Activated effector memory CD4-positive, alpha-beta T cell treated with anti-CD3 and anti-CD28 coated beads, Interleukin-2, amount 50 U/mL, for 16 hours (primary cell): ENCODE results near the gene ETV4.
"Not testable (repeated sequence)": the region's sequence is repeated elsewhere in the genome, so short reads cannot be mapped to it uniquely, and the experiment has no call there.

Source experiments
- DNase-seq: peaks from one replicate; pipeline ENCODE4 v3.0.0-alpha.2; 2020

The ETV4 gene

GRCh38 chr17:43509440-43509839 is 36.7 kb downstream of the ETV4 start:
- not testable (repeated sequence) for DNase-seq

DNA sequence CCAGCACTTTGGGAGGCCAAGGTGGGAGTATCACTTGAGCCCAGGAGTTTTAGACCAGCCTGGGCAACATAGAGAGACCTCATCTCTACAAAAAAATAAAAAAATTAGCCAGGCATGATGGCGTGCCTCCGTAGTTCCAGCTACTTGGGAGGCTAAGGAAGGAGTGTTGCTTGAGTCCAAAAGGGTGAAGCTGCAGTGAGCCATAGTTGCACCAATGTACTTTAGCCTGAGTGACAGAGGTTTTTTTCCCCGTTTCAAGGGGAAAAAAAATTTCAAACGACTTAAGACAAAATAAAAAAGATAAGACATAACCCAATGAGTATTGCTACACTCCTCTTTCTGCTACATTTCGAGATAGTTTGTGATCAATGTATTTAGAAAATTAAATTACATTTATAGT is 55.5 kb downstream of the ETV4 start:
- no peak for DNase-seq

- peak; percentile 100 for DNase-seq
These were observed 62.2 kb downstream of the ETV4 start, which contains the start of gene DHX8 for GRCh38 chr17:43483674-43484551. Gene DHX8, plus strand, starts transcription at chr17:43483975. Its CDS starts 63 bp downstream, at chr17:43484038.

- no peak for DNase-seq
These were observed 63.8 kb downstream of the ETV4 start for GRCh38 chr17:43482103-43483012.

DNA sequence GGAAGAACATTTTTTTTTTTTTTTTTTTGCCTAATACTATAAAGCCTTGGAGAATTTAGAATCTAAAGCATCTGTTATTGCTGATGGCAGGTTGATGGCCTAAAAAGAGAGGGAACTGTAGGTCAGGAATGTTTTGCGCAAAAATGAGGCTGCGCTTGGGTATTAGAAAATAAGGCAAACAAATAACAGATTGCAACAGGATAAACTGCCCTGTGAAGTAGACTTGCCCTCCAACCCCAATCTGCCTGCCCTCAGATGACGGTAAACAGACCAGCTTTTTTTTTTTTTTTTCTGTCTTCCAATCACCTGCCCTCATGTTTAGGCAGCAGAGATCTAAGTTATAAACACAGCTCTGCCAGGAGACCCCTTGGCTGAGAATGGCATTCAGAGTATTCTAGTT is 66.2 kb downstream of the ETV4 start:
- DNase-seq: no peak
